NCI-H2081 (cell line): Measurements from ENCODE around the gene CYP2C8.
"Not testable (repeated sequence)": the region's sequence is repeated elsewhere in the genome, so short reads cannot be mapped to it uniquely, and the experiment has no call there.

Experiments used
- DNase-seq, 2 experiments: peaks; one replicate each; lab custom pipeline; 2025; lab: John Stamatoyannopoulos, UW

Gene CYP2C8

DNA sequence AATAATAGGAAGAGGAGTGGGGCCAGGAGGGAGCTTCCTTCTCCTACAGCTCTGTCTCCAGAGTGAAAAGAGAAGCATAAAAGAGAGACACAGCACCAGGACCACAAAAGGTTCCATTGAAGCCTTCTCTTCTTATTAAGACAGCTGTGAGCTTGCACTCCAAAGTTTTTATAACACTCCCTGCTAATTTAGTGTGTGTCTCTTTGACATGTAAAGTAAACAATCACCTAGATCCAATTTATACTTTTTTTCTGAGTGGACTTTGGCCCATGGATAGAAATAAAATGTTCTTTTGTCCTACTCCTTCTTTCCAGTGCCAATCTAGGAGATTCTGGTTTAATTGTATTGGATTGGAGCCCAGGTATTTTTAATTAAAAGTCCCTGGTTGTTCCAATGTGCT is at the start of gene CYP2C8:
TSS of gene CYP2C8 (minus strand) at position 212 of the 400 bp plus-strand sequence. CDS start at position 117, 95 bp downstream.
- DNase-seq, result no peak

- DNase-seq, result no peak
These were observed 47.6 kb upstream of the CYP2C8 start for GRCh38 chr10:95116869-95117269.

DNA sequence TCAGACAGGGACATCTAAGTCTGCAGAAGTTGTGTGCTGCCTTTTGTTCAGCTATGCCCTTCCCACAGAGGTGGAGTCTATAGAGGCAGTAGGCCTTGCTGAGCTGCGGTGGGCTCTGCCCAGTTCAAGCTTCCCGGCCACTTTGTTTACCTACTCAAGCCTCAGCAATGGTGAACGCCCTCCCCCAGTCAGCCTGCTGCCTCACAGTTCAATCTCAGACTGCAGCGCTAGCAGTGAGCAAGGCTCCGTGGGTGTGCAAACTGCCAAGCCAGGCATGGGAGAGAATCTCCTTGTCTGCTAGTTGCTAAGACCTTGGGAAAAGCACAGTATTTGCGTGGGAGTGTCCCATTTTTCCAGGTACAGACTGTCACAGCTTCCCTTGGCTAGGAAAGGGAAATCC is 41.5 kb upstream of the CYP2C8 start:
- not testable (repeated sequence) for DNase-seq

- no peak for DNase-seq
These were observed 28.5 kb upstream of the CYP2C8 start for GRCh38 chr10:95097805-95098204.

DNA sequence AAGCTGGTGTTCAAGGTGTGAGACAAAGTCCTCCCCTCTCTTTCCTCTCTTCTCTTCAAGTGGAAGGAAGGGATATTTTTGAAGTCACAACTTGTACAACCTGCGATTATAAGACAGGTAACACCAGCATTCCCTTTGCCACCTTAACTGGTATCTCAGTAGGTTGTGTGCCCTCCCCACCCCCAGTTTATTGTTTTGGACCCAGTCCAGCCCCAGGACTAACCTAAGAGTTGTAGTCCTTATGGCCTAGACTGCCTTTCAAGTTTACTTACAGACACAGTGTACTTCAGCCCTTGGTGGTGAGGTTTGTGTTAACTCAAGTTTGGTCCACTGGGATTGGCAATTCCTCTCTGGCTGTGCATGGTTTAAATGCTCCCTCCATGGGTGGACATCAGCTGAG is 26.8 kb upstream of the CYP2C8 start:
- no peak for DNase-seq

GRCh38 chr10:95079626-95080025 is 10.3 kb upstream of the CYP2C8 start:
- not testable (repeated sequence) for DNase-seq

DNA sequence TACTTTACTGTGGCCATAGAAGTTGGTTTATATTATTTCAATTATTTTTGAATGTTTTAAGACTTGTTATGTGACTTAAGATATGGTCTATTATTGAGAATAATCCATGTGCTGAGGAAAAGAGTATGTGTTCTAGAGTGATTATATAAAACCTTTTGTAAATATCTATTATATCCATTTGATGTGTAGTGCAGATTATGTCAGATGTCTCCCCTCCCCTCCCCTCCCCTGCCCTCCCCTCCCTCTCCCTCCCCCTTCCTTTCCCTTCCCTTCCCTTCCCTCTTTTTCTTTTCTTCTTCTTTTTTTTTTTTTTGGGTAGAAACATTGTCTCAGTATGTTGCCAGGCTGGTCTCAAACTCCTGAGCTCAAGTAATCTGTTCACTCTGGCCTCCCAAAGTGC is 8.3 kb upstream of the CYP2C8 start:
- DNase-seq, result no peak

DNA sequence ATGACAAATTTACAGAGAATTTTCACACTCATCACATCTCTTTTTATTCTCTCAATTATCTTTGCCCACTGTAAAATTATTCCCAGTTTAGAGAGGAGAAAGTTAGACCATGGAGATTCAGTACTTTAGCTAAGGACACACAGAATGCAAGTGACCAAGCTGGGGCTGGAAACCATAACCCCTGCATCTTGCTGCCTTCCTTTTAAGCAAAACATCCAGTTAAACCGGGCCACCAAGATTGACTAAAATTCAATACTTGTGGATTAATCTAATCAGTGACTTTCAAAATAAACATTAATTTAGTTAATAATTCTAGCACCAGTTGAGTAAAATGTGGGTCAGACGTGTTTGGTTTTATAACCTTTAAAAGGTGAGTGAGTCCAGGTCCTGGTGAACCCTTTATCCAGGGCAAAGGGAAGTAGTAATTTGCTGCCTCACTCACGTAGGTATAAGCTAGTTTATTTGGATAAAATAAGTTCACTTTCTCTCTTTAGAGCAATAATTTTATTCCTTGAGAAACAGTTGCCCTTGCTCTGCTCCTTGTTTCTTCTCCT is 1.9 kb upstream of the CYP2C8 start:
- no peak for DNase-seq

GRCh38 chr10:95064125-95064524 is 5.2 kb downstream of the CYP2C8 start:
- DNase-seq, result not testable (repeated sequence)

DNA sequence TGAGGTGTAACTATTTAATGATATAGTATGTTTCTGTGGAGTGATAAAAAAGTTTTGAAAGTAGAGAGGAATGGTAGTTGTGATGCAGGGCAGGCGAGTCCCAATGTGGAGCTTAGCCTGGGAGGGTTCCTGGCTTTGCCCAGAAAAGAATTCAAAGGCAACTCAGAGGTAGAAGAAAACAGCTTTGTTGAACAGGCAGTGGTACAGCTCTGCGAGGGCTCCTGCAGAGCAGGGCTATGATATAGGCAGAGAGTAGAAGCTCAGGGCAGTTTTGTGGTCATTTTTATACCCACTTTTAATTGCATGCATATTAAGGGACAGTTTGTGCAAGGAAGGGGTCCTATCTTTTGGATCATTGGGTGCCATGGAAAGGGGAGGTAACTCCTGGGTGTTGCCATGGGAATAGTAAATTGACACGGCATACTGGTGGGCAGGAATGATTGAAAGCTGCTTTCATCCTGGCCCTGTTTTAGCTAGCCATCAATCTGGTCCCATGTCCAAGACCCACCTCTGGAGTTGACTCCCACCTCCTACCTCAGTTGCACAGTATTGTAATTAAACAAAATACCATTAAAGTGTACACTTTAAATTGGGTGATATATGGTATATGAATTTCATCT is 12.4 kb downstream of the CYP2C8 start:
- DNase-seq, result no peak

DNA sequence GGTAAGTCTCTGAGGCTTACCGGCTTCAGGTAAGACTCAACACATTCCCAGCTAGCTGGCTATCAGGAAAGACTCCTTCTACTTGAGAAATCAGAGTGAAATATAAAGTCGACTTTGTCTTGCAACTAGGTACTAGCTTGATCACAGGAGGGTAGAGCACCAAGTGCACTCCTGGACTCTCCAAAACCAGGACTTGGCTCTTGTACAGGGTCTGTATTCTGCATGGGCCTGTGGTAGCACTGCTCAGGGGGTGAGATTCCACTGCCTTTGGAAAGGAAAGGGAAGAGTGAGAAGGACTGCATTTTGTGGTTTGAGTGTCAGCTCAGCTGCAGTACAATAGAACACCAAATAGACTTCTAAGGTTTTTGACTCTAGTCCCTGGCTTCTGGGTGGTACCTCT is 19.4 kb downstream of the CYP2C8 start:
- no peak for DNase-seq

- DNase-seq, result no peak
These were observed 21.1 kb downstream of the CYP2C8 start for GRCh38 chr10:95048206-95048605.

- DNase-seq, result no peak
These were observed 30.0 kb downstream of the CYP2C8 start for GRCh38 chr10:95039281-95039680.

GRCh38 chr10:95035332-95036295 is 33.7 kb downstream of the CYP2C8 start:
- DNase-seq, result no peak

- DNase-seq, result no peak
These were observed 34.9 kb downstream of the CYP2C8 start for GRCh38 chr10:95034401-95034800.

DNA sequence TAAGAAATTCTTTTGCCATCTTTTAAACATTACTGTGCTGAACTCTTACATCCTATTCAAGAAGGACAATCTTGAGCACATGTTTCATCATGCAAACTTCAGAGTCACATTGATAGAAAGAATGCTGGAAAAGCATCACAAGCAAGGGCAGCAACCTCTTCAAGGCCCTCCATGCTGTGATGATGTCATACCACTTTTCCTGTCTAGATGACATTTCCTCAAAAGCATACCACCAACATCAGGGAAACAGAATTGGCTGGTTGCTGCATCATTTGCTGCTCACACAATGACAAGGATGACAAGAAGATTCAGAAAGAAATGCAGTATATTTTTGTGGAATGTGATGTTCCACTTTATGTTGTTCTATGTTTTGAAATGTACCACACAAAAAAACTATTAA is 37.6 kb downstream of the CYP2C8 start:
- DNase-seq, result no peak

DNA sequence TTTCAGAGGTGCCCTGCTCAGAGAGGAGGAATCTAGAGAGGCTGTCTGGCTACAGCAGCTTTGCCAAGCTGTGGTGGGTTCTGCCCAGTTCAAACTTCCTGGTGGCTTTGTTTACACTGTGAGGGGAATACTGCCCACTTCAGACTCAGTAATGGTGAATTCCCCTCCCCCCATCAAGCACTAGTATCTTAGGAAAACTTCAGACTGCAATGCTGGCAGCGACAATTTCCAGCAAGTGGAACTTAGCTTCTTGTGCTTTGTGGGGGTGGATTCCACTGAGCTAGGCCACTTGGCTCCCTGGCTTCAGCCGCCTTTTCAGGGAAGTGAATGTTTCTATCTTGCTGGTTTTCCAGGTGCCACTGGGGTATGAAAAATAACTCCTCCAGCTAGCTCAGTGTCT is 42.8 kb downstream of the CYP2C8 start:
- no peak for DNase-seq

DNA sequence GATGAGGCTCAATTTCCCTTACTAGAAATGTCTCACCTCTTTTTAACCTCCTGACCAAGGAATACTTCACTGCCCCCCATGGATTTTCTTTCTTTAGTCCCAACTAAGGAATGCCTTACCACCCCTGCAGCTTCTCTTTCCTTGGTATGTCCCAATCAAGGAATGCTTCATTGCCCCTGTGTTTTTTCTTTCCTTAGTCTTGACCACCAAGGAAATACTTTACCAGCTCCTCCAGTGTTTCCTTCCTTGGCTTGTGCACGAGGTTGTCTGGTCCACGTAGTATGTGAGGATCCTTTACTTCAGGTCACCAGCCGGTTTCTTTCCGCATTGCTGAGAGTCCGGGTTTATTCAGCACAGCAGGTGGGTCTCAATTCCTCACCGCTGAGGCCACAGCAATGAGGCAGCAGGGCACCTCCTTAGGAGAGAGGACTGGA is 71.5 kb downstream of the CYP2C8 start:
- DNase-seq, result no peak

DNA sequence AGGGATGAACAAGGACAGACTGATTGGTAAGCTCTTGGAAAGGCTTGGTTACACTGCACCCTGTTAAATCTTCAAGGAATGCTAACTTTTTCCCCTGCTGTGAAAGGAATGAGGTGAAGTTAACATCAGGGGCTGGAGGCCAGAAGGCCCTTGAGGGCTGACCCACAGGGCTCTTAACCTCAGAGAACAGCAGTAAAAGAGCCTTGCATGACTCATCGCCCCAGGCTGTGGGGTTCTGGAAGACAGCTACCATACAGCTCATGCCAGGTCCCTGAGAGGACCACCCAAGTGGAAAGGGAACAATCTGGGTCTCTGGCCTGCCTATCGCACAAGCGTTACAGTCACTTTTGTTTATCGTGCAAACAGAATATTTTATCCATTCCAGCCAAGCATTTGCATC is 76.5 kb downstream of the CYP2C8 start:
- DNase-seq, result no peak

- DNase-seq, result no peak
These were observed 77.9 kb downstream of the CYP2C8 start for GRCh38 chr10:94991243-94991888.

GRCh38 chr10:94989192-94989591 is 80.1 kb downstream of the CYP2C8 start:
- DNase-seq, result no peak
